GOT3 (cell line): ENCODE measurements around the gene TMEM41B.
"Not testable (repeated sequence)": the region's sequence is repeated elsewhere in the genome, so short reads cannot be mapped to it uniquely, and the experiment has no call there.

ENCODE experiments used
- DNase-seq: peaks from one replicate; lab custom pipeline; 2025; ENCODE audit warnings: mixed read lengths; lab: John Stamatoyannopoulos, UW

TMEM41B gene

GRCh38 chr11:9314291-9315077 lies at the start of gene TMEM41B:
TSS of gene TMEM41B (minus strand) at chr11:9314593. CDS start at chr11:9314441, 152 bp downstream.
- peak; percentile 77 for DNase-seq

GRCh38 chr11:9362393-9362863 lies 48.0 kb upstream of the TMEM41B start:
- DNase-seq, result no peak

- not testable (repeated sequence) for DNase-seq
Observed at GRCh38 chr11:9360862-9361622, 46.6 kb upstream of the TMEM41B start.

- no peak for DNase-seq
Observed at GRCh38 chr11:9357041-9357440, 42.6 kb upstream of the TMEM41B start.

GRCh38 chr11:9351321-9351881 lies 37.0 kb upstream of the TMEM41B start:
- no peak for DNase-seq

- DNase-seq, result not testable (repeated sequence)
Observed at GRCh38 chr11:9347779-9348178, 33.4 kb upstream of the TMEM41B start.

- no peak for DNase-seq
Observed at GRCh38 chr11:9347100-9347499, 32.7 kb upstream of the TMEM41B start.

GRCh38 chr11:9344061-9344680 lies 29.8 kb upstream of the TMEM41B start:
- no peak for DNase-seq

- no peak for DNase-seq
Observed at GRCh38 chr11:9341638-9342178, 27.3 kb upstream of the TMEM41B start.

- no peak for DNase-seq
Observed at GRCh38 chr11:9332655-9333054, 18.3 kb upstream of the TMEM41B start.

- DNase-seq, result no peak
Observed at GRCh38 chr11:9330387-9331384, 16.3 kb upstream of the TMEM41B start.

GRCh38 chr11:9320047-9320446 lies 5.7 kb upstream of the TMEM41B start:
- DNase-seq, result no peak

- DNase-seq, result not testable (repeated sequence)
Observed at GRCh38 chr11:9319377-9320001, 5.1 kb upstream of the TMEM41B start.

GRCh38 chr11:9318442-9319376 lies 4.3 kb upstream of the TMEM41B start:
- not testable (repeated sequence) for DNase-seq

GRCh38 chr11:9316334-9316733 lies 1.9 kb upstream of the TMEM41B start:
- DNase-seq, result no peak

- DNase-seq, result no peak
Observed at GRCh38 chr11:9315078-9315688, 790 bp upstream of the TMEM41B start.

- no peak for DNase-seq
Observed at GRCh38 chr11:9313648-9314290, 624 bp downstream of the TMEM41B start.

GRCh38 chr11:9310485-9311090 lies 3.8 kb downstream of the TMEM41B start:
- no peak for DNase-seq
